ENCODE results near the gene ZNF521.

ZNF521 gene

GRCh38 chr18:25225151-25225550 is 126.8 kb downstream of the ZNF521 start:
- no peak for DNase-seq (ENCODE audit: low read depth)

- no peak for DNase-seq (ENCODE audit: low read depth)
Observed at GRCh38 chr18:25223899-25224886, 127.8 kb downstream of the ZNF521 start.

- no peak for DNase-seq (ENCODE audit: low read depth)
Observed at GRCh38 chr18:25223211-25223610, 128.8 kb downstream of the ZNF521 start.

- no peak for DNase-seq (ENCODE audit: low read depth)
Observed at GRCh38 chr18:25222648-25223047, 129.3 kb downstream of the ZNF521 start.

- no peak for DNase-seq (ENCODE audit: low read depth)
Observed at GRCh38 chr18:25210622-25211021, 141.3 kb downstream of the ZNF521 start.

- no peak for DNase-seq (ENCODE audit: low read depth)
Observed at GRCh38 chr18:25192065-25192464, 159.9 kb downstream of the ZNF521 start.

GRCh38 chr18:25190472-25190871 is 161.5 kb downstream of the ZNF521 start:
- no peak for DNase-seq (ENCODE audit: low read depth)

- no peak for DNase-seq (ENCODE audit: low read depth)
Observed at GRCh38 chr18:25189391-25190185, 162.4 kb downstream of the ZNF521 start.

GRCh38 chr18:25187521-25188192 is 164.3 kb downstream of the ZNF521 start:
- no peak for DNase-seq (ENCODE audit: low read depth)

GRCh38 chr18:25186871-25187270 is 165.1 kb downstream of the ZNF521 start:
- no peak for DNase-seq (ENCODE audit: low read depth)

- no peak for DNase-seq (ENCODE audit: low read depth)
Observed at GRCh38 chr18:25181993-25182392, 170.0 kb downstream of the ZNF521 start.

GRCh38 chr18:25181581-25181980 is 170.4 kb downstream of the ZNF521 start:
- no peak for DNase-seq (ENCODE audit: low read depth)

GRCh38 chr18:25180973-25181548 is 170.9 kb downstream of the ZNF521 start:
- no peak for DNase-seq (ENCODE audit: low read depth)

- no peak for DNase-seq (ENCODE audit: low read depth)
Observed at GRCh38 chr18:25177631-25178030, 174.3 kb downstream of the ZNF521 start.

GRCh38 chr18:25176518-25177042 is 175.4 kb downstream of the ZNF521 start:
- no peak for DNase-seq (ENCODE audit: low read depth)

- DNase-seq (ENCODE audit: low read depth), result no peak
Observed at GRCh38 chr18:25175558-25176517, 176.1 kb downstream of the ZNF521 start.

- no peak for DNase-seq (ENCODE audit: low read depth)
Observed at GRCh38 chr18:25174324-25174723, 177.6 kb downstream of the ZNF521 start.

GRCh38 chr18:25171334-25171733 is 180.6 kb downstream of the ZNF521 start:
- no peak for DNase-seq (ENCODE audit: low read depth)

- DNase-seq (ENCODE audit: low read depth), result no peak
Observed at GRCh38 chr18:25170402-25170801, 181.6 kb downstream of the ZNF521 start.

GRCh38 chr18:25169701-25170100 is 182.3 kb downstream of the ZNF521 start:
- DNase-seq (ENCODE audit: low read depth), result peak; percentile 0

Measured in ELR (cell line).